Type B pancreatic cell (in vitro differentiated cells): ENCODE measurements around the gene GTSE1. TPM values are rescaled to one million over a fixed set of nuclear protein-coding genes. Genes with fewer than 3 reads are reported as not detected.

Experiments used
- DNase-seq: peaks from one replicate; pipeline ENCODE4 v3.0.0; 2021; ENCODE audit warnings: mixed read lengths; ENCODE audit not compliant: unreplicated experiment; ENCODE audit errors: extremely low spot score
- H3K27ac Mint-ChIP-seq: 2 replicates; pipeline ENCODE4 v1.8.0; 2021; ENCODE audit warnings: mild to moderate bottlenecking, mixed read lengths
- H3K27me3 Mint-ChIP-seq: 2 replicates; pipeline ENCODE4 v1.8.0; 2021; ENCODE audit warnings: mixed read lengths
- H3K36me3 Mint-ChIP-seq: 2 replicates; pipeline ENCODE4 v1.8.0; 2021; ENCODE audit warnings: mixed read lengths
- H3K4me1 Mint-ChIP-seq: one replicate; pipeline ENCODE4 v1.8.0; 2021; ENCODE audit warnings: mixed read lengths; ENCODE audit not compliant: unreplicated experiment
- H3K4me3 Mint-ChIP-seq: 2 replicates; pipeline ENCODE4 v1.8.0; 2021; ENCODE audit warnings: mild to moderate bottlenecking, mixed read lengths
- H3K9me3 Mint-ChIP-seq: 2 replicates; pipeline ENCODE4 v1.8.0; 2021; ENCODE audit warnings: mixed read lengths
- total RNA-seq: library from RNA; stranded (reverse); gene quantifications from 2 replicates; pipeline ENCODE4 v1.2.1, GENCODE V29; 2021; ENCODE audit warnings: low replicate concordance
- TF ChIP-seq, protein P1 (sequence below): fragments of 200-600 bp; sonication (generic); conservative IDR thresholded peaks from 2 replicates; pipeline ENCODE4 v1.5.0; 2021; ENCODE audit warnings: antibody characterized with exemption, mild to moderate bottlenecking

Gene GTSE1
- total RNA-seq, 1 donor from 2014 or later = 39.6 TPM

DNA sequence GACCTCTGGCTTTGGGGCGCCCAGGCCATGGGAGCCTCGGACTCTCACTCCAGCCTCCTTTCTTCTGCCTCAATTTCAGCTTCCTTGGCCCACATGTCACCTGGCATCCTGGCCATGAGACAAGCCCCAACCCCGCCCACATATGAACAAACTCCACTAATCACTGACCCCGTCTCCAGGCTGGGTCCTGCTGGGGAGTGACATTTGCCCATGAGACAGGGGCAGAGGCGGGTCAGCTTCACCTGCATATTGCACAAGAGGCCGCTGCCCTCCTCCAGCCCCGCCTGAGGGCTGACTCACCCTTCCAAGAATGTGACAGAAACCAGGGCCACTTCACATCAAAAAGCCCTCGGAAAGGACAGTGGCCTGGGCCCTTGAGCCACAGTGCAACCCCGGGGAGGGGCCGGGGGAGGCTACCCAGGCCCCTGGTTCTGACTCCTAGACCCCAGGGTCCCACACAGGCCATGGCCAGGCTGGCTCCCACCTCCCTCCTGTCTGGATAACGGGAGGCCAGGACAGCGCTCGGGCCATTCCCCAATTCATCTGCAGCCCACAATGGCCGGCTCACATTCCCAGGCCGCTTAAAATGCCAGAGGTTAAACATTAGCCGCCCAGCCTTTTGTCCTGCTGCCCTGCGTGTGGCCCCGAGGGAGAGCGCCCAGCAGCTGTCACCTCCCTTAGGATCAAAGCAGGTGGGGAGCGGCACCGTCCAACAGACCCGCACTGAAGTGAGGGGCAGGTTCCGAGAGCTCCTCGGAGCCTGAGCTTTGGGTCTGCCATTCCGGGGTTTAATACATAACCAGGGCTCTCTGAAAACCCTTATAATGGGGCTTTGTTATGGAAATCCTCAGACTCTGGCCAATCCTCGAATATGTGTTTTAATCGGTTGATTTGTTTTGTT, 81.1 kb downstream of the GTSE1 start:
- DNase-seq = no peak
- Mint-ChIP-seq H3K9me3 (peaks cover 5% of the 10 kb centered on the region), H3K4me3 (peak overlapping the region; percentile 49), H3K4me1 (peaks cover 35% of the 10 kb centered on the region), H3K36me3 (peaks cover 10% of the 10 kb centered on the region), H3K27me3 (peaks cover 4% of the 10 kb centered on the region), H3K27ac (peak overlapping the region; percentile 85)
- TF ChIP-seq, protein P1, sequence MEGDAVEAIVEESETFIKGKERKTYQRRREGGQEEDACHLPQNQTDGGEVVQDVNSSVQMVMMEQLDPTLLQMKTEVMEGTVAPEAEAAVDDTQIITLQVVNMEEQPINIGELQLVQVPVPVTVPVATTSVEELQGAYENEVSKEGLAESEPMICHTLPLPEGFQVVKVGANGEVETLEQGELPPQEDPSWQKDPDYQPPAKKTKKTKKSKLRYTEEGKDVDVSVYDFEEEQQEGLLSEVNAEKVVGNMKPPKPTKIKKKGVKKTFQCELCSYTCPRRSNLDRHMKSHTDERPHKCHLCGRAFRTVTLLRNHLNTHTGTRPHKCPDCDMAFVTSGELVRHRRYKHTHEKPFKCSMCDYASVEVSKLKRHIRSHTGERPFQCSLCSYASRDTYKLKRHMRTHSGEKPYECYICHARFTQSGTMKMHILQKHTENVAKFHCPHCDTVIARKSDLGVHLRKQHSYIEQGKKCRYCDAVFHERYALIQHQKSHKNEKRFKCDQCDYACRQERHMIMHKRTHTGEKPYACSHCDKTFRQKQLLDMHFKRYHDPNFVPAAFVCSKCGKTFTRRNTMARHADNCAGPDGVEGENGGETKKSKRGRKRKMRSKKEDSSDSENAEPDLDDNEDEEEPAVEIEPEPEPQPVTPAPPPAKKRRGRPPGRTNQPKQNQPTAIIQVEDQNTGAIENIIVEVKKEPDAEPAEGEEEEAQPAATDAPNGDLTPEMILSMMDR = no peak

DNA sequence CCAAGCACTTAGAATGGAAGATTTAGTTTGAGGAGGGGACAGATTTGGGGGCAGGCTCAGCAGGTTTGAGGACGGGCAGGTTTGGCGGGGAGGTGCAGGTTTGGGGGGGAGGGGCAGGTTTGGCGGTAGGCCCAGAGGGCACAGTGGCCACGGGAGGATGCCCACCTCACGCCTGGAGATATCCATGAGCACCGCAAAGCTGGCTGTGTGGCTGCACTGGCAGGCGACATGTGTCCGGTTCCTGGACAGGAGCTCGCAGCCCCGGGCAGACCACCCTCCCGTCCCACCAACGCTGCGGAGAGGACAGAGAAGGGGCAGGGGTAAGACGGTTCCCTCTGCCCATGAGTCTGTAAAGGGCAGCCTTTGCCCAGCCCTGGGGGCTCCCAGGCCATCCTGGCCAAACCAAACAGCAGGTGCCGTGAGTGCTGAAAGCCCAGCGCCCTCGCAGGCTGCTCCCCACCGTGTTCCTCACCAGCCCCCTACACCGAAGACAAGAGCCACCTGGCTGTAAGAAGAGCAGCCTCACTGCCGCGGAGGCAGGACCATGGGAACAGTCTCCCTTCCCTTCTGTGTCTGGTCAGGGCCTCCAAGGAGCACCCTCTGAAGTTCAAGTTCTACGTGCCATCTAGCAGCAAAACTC, 81.9 kb downstream of the GTSE1 start:
- no peak for DNase-seq
- Mint-ChIP-seq H3K4me3 (peak overlapping the region; percentile 61), H3K36me3 (peaks cover 13% of the 10 kb centered on the region), H3K4me1 (peaks cover 35% of the 10 kb centered on the region), H3K27me3 (peaks cover 4% of the 10 kb centered on the region), H3K9me3 (peaks cover 5% of the 10 kb centered on the region), H3K27ac (peak overlapping the region; percentile 84)
- TF ChIP-seq, protein P1 = no peak

DNA sequence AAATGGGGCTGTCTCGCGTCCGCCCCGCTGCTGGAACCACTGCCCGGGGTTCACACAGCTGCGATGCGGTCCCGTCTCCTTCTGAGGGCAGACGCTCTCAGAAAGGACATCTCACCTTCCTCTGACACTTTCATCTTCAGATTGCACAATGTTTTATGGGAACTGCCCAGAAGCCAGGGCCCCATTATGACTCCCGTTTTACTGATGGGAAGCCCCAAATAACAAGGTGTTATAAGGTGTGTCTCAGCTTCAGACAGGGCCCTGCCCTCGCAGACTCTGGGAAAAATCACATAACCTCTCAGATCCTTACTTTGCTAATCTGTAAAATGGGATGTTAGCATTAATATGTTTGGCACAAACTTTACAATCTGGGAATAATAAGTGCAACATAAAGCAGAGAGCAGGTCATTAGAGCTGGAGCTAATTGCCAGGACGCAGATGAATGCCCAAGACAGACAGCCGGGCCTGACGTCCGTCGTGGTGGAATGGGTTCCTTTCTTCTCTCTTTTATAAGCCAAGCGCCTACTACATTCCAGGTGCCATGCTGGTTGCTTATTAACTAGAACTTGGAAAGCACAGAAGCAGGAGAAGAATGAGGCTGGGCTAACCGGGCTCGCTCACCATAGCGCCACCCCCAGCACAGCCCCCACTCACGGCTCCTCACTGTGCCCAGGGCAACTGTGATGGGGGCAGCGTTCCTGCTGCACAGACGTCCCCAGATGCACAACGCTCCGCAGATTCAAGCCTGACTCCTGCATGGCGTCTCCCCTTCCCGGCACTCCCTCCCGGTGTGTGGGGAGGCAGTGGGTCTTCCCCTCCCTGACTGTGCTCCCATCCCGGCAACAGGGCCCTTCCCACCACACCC, 82.6 kb downstream of the GTSE1 start:
- Mint-ChIP-seq H3K9me3 (peaks cover 5% of the 10 kb centered on the region), H3K4me3 (peak overlapping the region; percentile 61), H3K27ac (peak overlapping the region; percentile 70), H3K36me3 (peaks cover 13% of the 10 kb centered on the region), H3K4me1 (peaks cover 35% of the 10 kb centered on the region), H3K27me3 (peaks cover 4% of the 10 kb centered on the region)
- TF ChIP-seq, protein P1 = no peak
- DNase-seq = no peak

DNA sequence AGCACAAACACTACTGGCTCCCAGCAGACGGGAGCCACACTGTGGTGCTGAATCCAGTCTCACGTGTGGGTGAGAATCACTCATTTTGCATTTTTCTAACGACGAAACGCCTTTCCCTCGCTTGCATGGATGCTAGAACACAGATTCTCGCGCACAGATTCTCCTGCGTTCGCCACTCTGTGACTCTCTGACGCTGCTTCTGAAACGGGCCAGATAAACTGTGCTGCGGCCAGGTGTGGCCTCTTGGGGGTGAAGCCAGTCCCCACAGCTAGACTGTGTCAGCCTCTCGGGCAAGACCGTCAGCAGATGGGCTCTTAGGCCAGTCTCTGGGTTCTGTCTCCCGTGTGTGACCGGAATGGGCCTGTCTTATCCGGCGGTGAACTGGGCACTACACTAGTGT, 83.4 kb downstream of the GTSE1 start:
- Mint-ChIP-seq H3K4me1 (peaks cover 35% of the 10 kb centered on the region), H3K27me3 (peaks cover 4% of the 10 kb centered on the region), H3K27ac (peak overlapping the region; percentile 70), H3K36me3 (peaks cover 13% of the 10 kb centered on the region), H3K9me3 (peaks cover 5% of the 10 kb centered on the region), H3K4me3 (peak overlapping the region; percentile 61)
- no peak for DNase-seq
- TF ChIP-seq, protein P1 = no peak

Other genes starting within 250 kb of the GTSE1 start
- 22.7 and 22.9 TPM in 2 replicates for gene PPARA, start 146.3 kb upstream of the GTSE1 start, total RNA-seq
- 10.8 and 12.9 TPM in 2 replicates for gene CDPF1, start 46.6 kb upstream of the GTSE1 start, total RNA-seq
- 0.05 TPM in 1 of 2 replicates, not detected in the other for gene PKDREJ, start 33.5 kb upstream of the GTSE1 start, total RNA-seq
- gene TTC38, start 28.9 kb upstream of the GTSE1 start, total RNA-seq = 22.6 and 36.9 TPM in 2 replicates
- 46.6 and 68.4 TPM in 2 replicates for gene TRMU, start 38.8 kb downstream of the GTSE1 start, total RNA-seq
- 27.8 and 67.1 TPM in 2 replicates for gene CELSR1, start 240.8 kb downstream of the GTSE1 start, total RNA-seq